K562 (cell line): ENCODE data around the gene YPEL5. TPM values are rescaled to one million over a fixed set of nuclear protein-coding genes. Genes with fewer than 3 reads are reported as not detected.

Source experiments
- ATAC-seq: fragments of 200-7000 bp; cut with Tn5 transposase; 3 replicates; pipeline ENCODE4 v1.9.1; 2020; ENCODE audit warnings: moderate library complexity
- BruUV-seq: library from RNA; stranded (reverse); fragments of 400-500 nt; replicated peaks from 2 replicates; lab custom pipeline; 2021; lab: Mats Ljungman, UMichigan
- CTCF ChIA-PET: fragments of 300-600 bp; formaldehyde crosslinking; extraction: SDS; loops from one replicate; lab custom pipeline; 2021; ENCODE audit warnings: low intra/inter-chr PET ratio; lab: Yijun Ruan, JAX
- POLR2A ChIA-PET: fragments of 300-600, 350-650 bp; sonication (Branson Sonifier 250); formaldehyde crosslinking; extraction: SDS; loops from one replicate; lab custom pipeline; 2021; ENCODE audit warnings: antibody characterized with exemption, inconsistent platforms; lab: Yijun Ruan, JAX
- DNase-seq, 4 experiments: peaks; one replicate each; pipeline versions ENCODE4 v3.0.0 to v3.0.0-alpha.2; 2011 to 2018; ENCODE audit warnings: low spot score in 3 of 4, mixed read lengths in 3 of 4; ENCODE audit errors: extremely low read depth in 1 of 4
- FAIRE-seq: peaks from 2 replicates; lab custom pipeline; 2011; peaks lifted over from hg19 to GRCh38; lab: Jason Lieb, UNC
- H2AFZ ChIP-seq: 2 replicates; pipeline ENCODE4 v1.6.0; 2011; ENCODE audit warnings: low read depth, low read length, control low read depth, inconsistent platforms
- H3K27ac ChIP-seq: fragments of 200-600 bp; 3 replicates; pipeline ENCODE4 v1.8.0; 2011; ENCODE audit warnings: low read depth, mild to moderate bottlenecking, control low read depth, inconsistent platforms, low read length, moderate library complexity, mixed read lengths; ENCODE audit errors: extremely low read depth
- H3K27me3 ChIP-seq, 2 experiments: fragments of 300-600 bp in 1 of 2; 2 replicates in 1 of 2; 3 replicates in 1 of 2; pipeline versions ENCODE4 v1.6.0 to v1.8.0; 2011; ENCODE audit warnings: inconsistent platforms in 2 of 2, low read length in 2 of 2, mild to moderate bottlenecking in 1 of 2, mixed read lengths in 1 of 2, moderate library complexity in 1 of 2; ENCODE audit not compliant: control insufficient read depth in 2 of 2, insufficient read depth in 2 of 2
- H3K36me3 ChIP-seq: fragments of 300-600 bp; 3 replicates; pipeline ENCODE4 v1.8.0; 2011; ENCODE audit warnings: mild to moderate bottlenecking, low read length, inconsistent platforms; ENCODE audit not compliant: control insufficient read depth, insufficient read depth
- H3K4me1 ChIP-seq, 2 experiments: fragments of 200-600 bp in 1 of 2; replicated peaks in 1 of 2; 2 replicates in 1 of 2; 3 replicates in 1 of 2; pipeline versions ENCODE4 v1.5.1 to v1.8.0; 2011; ENCODE audit warnings: inconsistent platforms in 2 of 2, low read length in 2 of 2, mild to moderate bottlenecking in 1 of 2, mixed read lengths in 1 of 2, moderate library complexity in 1 of 2; ENCODE audit not compliant: control insufficient read depth in 2 of 2, insufficient read depth in 2 of 2
- H3K4me2 ChIP-seq: 2 replicates; pipeline ENCODE4 v1.6.1; 2011; ENCODE audit warnings: low read length, control low read depth, inconsistent platforms, mixed read lengths; ENCODE audit not compliant: insufficient read depth
- H3K4me3 ChIP-seq: fragments of 200-600 bp; sonication (generic), shearing (Covaris generic); 2 replicates; pipeline ENCODE4 v1.5.1; 2016; ENCODE audit warnings: control low read depth, inconsistent platforms
- H3K79me2 ChIP-seq: fragments of 200-600 bp; 3 replicates; pipeline ENCODE4 v1.8.0; 2011; ENCODE audit warnings: low read length, inconsistent platforms; ENCODE audit not compliant: control insufficient read depth, insufficient read depth
- H3K9ac ChIP-seq, 2 experiments: 2 replicates each; pipeline versions ENCODE4 v1.6.0 to v1.6.1; 2011; ENCODE audit warnings: low read depth in 2 of 2, low read length in 2 of 2, control low read depth in 1 of 2, inconsistent platforms in 1 of 2, mild to moderate bottlenecking in 1 of 2, mixed read lengths in 1 of 2; ENCODE audit not compliant: insufficient read depth in 1 of 2
- H3K9me1 ChIP-seq: one replicate; pipeline ENCODE4 v1.6.0; 2011; ENCODE audit warnings: inconsistent platforms, mild to moderate bottlenecking, low read length, moderate library complexity; ENCODE audit not compliant: control insufficient read depth, insufficient read depth
- H3K9me3 ChIP-seq: replicated peaks from 2 replicates; pipeline ENCODE4 v1.5.1; 2011; ENCODE audit warnings: low read depth, low read length, inconsistent platforms; ENCODE audit not compliant: control insufficient read depth, insufficient read depth
- H4K20me1 ChIP-seq: replicated peaks from 2 replicates; pipeline ENCODE4 v1.6.1; 2011; ENCODE audit warnings: low read length, inconsistent platforms, mixed read lengths; ENCODE audit not compliant: control insufficient read depth, insufficient read depth
- WGBS: fragments of 100-300 bp; shearing (Covaris generic); methylation state at CpG from one replicate; pipeline ENCODE4 v1.1.6; 2016; ENCODE audit warnings: low coverage, mixed read lengths; ENCODE audit not compliant: insufficient coverage; ENCODE audit errors: missing lambda C conversion rate; 5-methylcytosine and 5-hydroxymethylcytosine counted together
- in situ Hi-C: fragments of 300-500 bp; cut with MboI; formaldehyde crosslinking; loops from 4 replicates; pipeline ENCODE4 v1.15.0; 2018; ENCODE audit warnings: inconsistent platforms, mixed read lengths
- intact Hi-C: fragments of 100-400 bp; cut with micrococcal nuclease; formaldehyde crosslinking; loops from 2 replicates; pipeline ENCODE4 v1.14.2; 2022
- polyA plus RNA-seq, 8 experiments: library from polyadenylated mRNA; depleted of rRNA in 4 of 8; stranded (reverse) in 5 of 8; unstranded in 3 of 8; fragments of >200 nt; fragmentation: Nextera tagmentation in 2 of 8; fragmentation: Illumina TruSeq in 1 of 8; extraction: Ambion mirVana in 2 of 8; extraction: Trizol in 1 of 8; gene quantifications; 2 replicates each; pipeline versions ENCODE4 v1.2.1 to v1.2.3, GENCODE V29; 2011 to 2014; ENCODE audit warnings: inconsistent platforms in 1 of 8, missing spikeins in 1 of 8
- total RNA-seq, 7 experiments: library from RNA; depleted of rRNA in 6 of 7; stranded (reverse); fragments of >200 nt in 6 of 7; fragmentation: Illumina TruSeq in 2 of 7; extraction: Trizol in 2 of 7; gene quantifications; 2 replicates each; pipeline versions ENCODE4 v1.2.1 to v1.2.3, GENCODE V29; 2011 to 2021; ENCODE audit warnings: low replicate concordance in 1 of 7
- TF ChIP-seq, protein P1 (sequence below), 2 experiments: fragments of 250-450 bp in 1 of 2; fragments of 450-650 bp in 1 of 2; sonication (Bioruptor Pico) in 1 of 2; IDR thresholded peaks; 2 replicates each; pipeline versions ENCODE4 v1.6.1 to v1.8.0; 2016 to 2021; ENCODE audit warnings: mild to moderate bottlenecking in 2 of 2, moderate library complexity in 2 of 2, missing compliant biosample characterization in 1 of 2, missing genetic modification characterization in 1 of 2
- TF ChIP-seq, protein P2 (sequence below): fragments of 450-650 bp; conservative IDR thresholded peaks from 2 replicates; pipeline ENCODE4 v1.6.1; 2016; ENCODE audit warnings: missing genetic modification characterization, low read depth, mild to moderate bottlenecking, control low read depth, missing compliant biosample characterization

Gene YPEL5
- total and polyA plus RNA-seq, 9 of the 15 experiments (the other 6 are each of a cell fraction or from before 2014, with no cell fraction given), result 5.4 to 34.4 (median 12.3) TPM

DNA sequence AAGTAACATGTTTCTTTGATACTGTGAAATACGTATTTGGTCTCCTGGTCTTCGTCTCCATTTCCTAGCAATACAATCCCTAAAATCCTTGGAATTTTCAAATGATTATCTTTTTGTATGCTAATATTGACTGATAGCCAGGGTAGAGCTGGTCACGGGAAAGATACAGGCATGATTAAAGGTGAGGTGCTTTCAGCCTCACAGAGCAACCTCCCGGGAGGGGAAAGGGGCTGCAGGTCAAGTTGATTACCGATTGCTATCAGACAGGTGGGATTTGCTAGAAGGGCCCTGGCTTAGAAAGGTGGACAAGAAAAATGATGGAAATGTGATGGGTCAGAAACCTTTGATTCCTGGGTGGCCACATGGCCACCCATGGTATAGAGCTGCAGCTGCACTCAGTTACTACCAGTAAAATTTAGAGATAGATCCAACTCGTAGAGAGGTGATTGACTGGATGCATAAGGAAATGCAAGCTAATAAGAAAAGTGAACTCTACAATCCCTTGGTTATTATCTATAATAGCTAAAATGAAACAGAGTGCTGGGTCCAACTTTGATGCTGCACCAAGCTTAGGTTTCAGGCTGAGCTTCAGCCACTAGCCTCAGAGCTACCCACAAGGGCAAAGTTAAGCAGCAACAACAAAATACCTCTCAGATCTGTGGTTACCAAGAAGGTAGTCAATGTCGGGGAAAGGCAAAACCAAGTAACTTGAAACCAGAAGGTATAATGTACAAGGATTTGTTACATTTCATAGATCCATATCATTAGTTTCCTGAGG lies 15.3 kb downstream of the YPEL5 start:
- TF ChIP-seq, protein P1, sequence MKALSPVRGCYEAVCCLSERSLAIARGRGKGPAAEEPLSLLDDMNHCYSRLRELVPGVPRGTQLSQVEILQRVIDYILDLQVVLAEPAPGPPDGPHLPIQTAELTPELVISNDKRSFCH (CRISPR knock-in tag; IDR thresholded peaks at IDR 0.05), result no peak
- TF ChIP-seq, protein P1 (tag; IDR thresholded peaks at IDR 0.05), result no peak
- TF ChIP-seq, protein P2, sequence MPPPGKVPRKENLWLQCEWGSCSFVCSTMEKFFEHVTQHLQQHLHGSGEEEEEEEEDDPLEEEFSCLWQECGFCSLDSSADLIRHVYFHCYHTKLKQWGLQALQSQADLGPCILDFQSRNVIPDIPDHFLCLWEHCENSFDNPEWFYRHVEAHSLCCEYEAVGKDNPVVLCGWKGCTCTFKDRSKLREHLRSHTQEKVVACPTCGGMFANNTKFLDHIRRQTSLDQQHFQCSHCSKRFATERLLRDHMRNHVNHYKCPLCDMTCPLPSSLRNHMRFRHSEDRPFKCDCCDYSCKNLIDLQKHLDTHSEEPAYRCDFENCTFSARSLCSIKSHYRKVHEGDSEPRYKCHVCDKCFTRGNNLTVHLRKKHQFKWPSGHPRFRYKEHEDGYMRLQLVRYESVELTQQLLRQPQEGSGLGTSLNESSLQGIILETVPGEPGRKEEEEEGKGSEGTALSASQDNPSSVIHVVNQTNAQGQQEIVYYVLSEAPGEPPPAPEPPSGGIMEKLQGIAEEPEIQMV (tag), result no peak
- 33% methylated on average over 7 of the region's 7 CpGs for WGBS
- Histone ChIP-seq H3K36me3 (peaks cover 8% of the 10 kb centered on the region; the same call in 1 of the 3 replicates), H3K9ac (no peak overlapping the region), H4K20me1 (no peaks in the 10 kb centered on the region), H2AFZ (no peak overlapping the region), H3K27me3 (no peaks in the 10 kb centered on the region), H3K9me3 (no peaks in the 10 kb centered on the region), H3K27ac (no peak overlapping the region), H3K4me1 (no peaks in the 10 kb centered on the region), H3K9me1 (no peaks in the 10 kb centered on the region), H3K79me2 (no peaks in the 10 kb centered on the region), H3K4me3 (no peak overlapping the region), H3K4me2 (no peak overlapping the region)
- ChIA-PET CTCF (interaction anchor here (0.6 to 4.3 kb wide), 2 partner anchors 268 to 549 kb away, joined by 3 to 68 read pairs; no protein-coding TSS in a partner anchor), POLR2A (interaction anchor here (1.1 to 1.8 kb wide), 4 partner anchors 12 to 549 kb away, joined by 3 to 10 read pairs (median 5); no protein-coding TSS in a partner anchor)
- in situ Hi-C loops, result loop anchor here (25.0 kb wide), 2 partner anchors 1000 to 1175 kb away; no protein-coding TSS in a partner anchor
- FAIRE-seq (no peak), ATAC-seq (no peak), DNase-seq (no peak)
- BruUV-seq, result no TSS peak
- intact Hi-C loops, result no loop called here
